GM12872 (cell line): ENCODE results near the gene KRTAP29-1.
"Not testable (repeated sequence)": the region's sequence is repeated elsewhere in the genome, so short reads cannot be mapped to it uniquely, and the experiment has no call there.

ENCODE experiments used
- TF ChIP-seq, protein P1 (sequence below): IDR thresholded peaks from 3 replicates; pipeline ENCODE4 v1.5.1; 2011; ENCODE audit warnings: low read depth, mild to moderate bottlenecking, low read length, moderate library complexity; ENCODE audit not compliant: insufficient read depth

The KRTAP29-1 gene

DNA sequence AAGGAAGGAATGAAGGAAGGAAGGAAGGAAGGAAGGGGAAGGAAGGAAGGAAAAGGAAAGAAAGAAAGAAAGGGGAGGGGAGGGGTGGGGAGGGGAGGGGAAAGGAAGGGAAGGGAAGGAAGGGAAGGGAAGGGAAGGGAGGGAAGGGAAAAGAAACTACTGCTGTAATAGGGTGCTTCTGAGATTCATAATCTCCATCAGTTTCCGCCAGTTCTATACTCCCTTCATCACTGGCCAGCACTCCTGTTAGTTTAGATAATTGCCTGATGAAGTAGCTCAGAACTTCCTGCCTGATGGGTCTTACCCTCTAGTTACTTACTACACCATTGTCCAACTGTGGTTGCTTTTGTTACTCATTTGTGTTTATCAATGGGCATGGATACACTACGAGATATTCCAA, 39.4 kb downstream of the KRTAP29-1 start:
- TF ChIP-seq, protein P1, sequence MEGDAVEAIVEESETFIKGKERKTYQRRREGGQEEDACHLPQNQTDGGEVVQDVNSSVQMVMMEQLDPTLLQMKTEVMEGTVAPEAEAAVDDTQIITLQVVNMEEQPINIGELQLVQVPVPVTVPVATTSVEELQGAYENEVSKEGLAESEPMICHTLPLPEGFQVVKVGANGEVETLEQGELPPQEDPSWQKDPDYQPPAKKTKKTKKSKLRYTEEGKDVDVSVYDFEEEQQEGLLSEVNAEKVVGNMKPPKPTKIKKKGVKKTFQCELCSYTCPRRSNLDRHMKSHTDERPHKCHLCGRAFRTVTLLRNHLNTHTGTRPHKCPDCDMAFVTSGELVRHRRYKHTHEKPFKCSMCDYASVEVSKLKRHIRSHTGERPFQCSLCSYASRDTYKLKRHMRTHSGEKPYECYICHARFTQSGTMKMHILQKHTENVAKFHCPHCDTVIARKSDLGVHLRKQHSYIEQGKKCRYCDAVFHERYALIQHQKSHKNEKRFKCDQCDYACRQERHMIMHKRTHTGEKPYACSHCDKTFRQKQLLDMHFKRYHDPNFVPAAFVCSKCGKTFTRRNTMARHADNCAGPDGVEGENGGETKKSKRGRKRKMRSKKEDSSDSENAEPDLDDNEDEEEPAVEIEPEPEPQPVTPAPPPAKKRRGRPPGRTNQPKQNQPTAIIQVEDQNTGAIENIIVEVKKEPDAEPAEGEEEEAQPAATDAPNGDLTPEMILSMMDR = no peak

DNA sequence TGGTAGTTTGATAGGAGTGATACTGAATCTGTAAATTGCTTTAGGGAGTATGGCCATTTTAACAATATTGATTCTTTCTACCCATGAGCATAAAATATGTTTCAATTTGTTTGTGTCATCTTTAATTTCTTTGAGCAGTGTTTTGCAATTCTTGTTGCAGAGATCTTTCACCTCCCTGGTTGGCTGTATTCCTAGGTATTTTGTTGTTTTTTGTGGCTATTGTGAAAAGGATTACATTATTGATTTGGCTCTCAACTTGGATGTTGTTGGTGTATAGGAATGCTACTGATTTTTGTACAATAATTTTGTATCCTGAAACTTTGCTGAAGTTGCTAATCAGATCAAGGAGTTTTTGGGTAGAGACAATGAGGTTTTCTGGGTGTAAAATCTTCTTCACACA, 44.2 kb downstream of the KRTAP29-1 start:
- TF ChIP-seq, protein P1 = no peak

DNA sequence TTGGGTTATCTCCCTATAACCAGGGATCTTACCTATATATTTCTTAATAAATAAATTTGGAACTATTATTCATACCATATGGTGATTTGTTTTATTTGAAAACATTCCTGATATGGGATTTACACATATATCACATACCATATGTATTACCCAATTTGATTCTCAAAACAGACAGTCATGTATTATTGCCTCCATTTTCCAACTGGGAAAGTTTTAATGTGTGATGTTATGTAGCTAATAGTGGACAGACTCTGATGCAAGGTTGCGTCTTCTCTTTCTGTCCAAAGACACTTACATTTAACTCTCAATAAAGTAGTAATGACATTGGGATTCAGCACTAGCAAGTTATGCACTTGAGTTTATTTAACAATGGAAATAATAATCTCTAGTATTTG, 46.4 kb downstream of the KRTAP29-1 start:
- TF ChIP-seq, protein P1 = no peak

DNA sequence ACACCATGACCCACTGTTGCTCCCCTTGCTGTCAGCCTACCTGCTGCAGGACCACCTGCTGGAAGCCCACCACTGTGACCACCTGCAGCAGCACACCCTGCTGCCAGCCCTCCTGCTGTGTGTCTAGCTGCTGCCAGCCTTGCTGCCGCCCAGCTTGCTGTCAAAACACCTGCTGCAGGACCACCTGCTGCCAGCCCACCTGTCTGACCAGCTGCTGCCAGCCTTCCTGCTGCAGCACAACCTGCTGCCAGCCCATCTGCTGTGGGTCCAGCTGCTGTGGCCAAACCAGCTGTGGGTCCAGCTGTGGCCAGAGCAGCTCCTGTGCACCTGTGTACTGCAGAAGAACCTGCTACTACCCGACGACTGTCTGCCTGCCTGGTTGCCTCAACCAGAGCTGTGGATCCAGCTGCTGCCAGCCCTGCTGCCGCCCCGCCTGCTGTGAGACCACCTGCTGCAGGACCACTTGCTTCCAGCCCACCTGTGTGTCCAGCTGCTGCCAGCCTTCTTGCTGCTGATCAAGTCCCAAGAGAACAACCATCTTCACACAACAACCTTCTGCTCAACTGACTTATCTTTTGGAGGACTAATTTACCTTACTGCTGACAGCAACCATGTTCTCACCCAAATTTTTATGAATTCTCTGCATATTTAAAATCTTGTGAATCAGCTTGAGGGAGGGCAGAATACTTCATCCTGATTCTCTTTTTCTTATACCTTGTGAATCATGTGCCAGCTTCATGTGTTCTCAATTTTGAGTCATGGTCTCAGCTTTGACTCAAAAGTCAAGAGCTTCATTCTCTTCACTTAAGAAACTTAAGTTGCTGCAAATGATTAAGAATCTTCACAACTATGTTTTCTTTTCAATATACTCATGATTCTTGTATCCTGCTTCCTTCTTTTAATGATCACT, 47.0 kb downstream of the KRTAP29-1 start, which contains the start of gene KRTAP9-9:
Gene KRTAP9-9 (plus strand): TSS at position 4 of the 910 bp plus-strand sequence.
- TF ChIP-seq, protein P1 = not testable (repeated sequence)

DNA sequence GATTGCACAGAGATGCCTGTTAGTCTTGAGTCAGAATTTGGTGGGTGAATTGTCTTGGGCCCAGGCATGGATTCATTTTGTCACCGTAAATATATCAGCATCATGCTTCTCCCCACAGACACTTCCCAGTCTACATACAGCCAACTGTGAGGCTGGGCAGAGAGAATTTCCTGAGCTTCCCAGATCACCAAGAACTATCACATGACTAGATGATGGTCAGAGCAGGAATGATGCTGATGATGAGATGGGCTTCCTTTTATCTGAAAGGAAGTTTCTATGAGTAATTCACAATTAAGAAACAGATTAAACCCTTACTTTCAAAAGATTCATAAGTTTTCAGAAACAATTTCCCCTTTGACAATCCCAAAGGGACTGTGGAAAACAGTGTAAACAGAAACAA, 47.8 kb downstream of the KRTAP29-1 start:
- TF ChIP-seq, protein P1 = no peak
